Sigmoid colon (tissue), 7 donors: ENCODE results near the gene NEIL1. TPM values are rescaled to one million over a fixed set of nuclear protein-coding genes. Genes with fewer than 3 reads are reported as not detected.
A peak's percentile ranks its signal among the peaks of the same experiment; 100 is the strongest.

ENCODE experiments used
- DNase-seq: peaks from one replicate; pipeline ENCODE4 v3.0.0-alpha.2; 2019
- H3K27ac ChIP-seq, 4 donors: fragments of 200-600 bp; sonication (generic); one replicate each; pipeline ENCODE4 v1.5.1; 2016 to 2019; ENCODE audit warnings: mild to moderate bottlenecking in 1 of 4
- H3K27me3 ChIP-seq, 3 donors: fragments of 200-600 bp; sonication (generic); one replicate each; pipeline ENCODE4 v1.5.1; 2019; ENCODE audit warnings: mild to moderate bottlenecking in 1 of 3
- H3K36me3 ChIP-seq, 4 donors: fragments of 200-600 bp; sonication (generic); one replicate each; pipeline ENCODE4 v1.5.1; 2016 to 2019
- H3K4me1 ChIP-seq, 4 donors: fragments of 200-600 bp; sonication (generic); one replicate each; pipeline ENCODE4 v1.5.1; 2017 to 2019
- H3K4me3 ChIP-seq, 4 donors: fragments of 200-600 bp; sonication (generic); one replicate each; pipeline ENCODE4 v1.5.1; 2017 to 2019; ENCODE audit warnings: mild to moderate bottlenecking in 2 of 4, moderate library complexity in 1 of 4
- H3K9me3 ChIP-seq, 4 donors: fragments of 200-600 bp in 3 of 4; sonication (generic) in 3 of 4; one replicate each; pipeline versions ENCODE4 v1.5.1 to v1.6.1; 2013 to 2019
- EP300 ChIP-seq, 4 donors: sonication (generic); formaldehyde crosslinking; IDR thresholded peaks; one replicate each; pipeline ENCODE4 v1.6.1; 2017; ENCODE audit warnings: antibody characterized with exemption in 4 of 4
- POLR2A ChIP-seq, 2 donors: fragments of 450-650 bp; IDR thresholded peaks; one replicate each; pipeline ENCODE4 v1.6.1; 2016; ENCODE audit warnings: antibody characterized with exemption in 2 of 2, mild to moderate bottlenecking in 2 of 2, moderate library complexity in 2 of 2
- POLR2AphosphoS5 ChIP-seq, 4 donors: sonication (generic); formaldehyde crosslinking; IDR thresholded peaks; one replicate each; pipeline ENCODE4 v1.6.1; 2017; ENCODE audit warnings: antibody characterized with exemption in 4 of 4
- WGBS, 2 donors: extraction: QIAGEN DNeasy Blood & Tissue Kit; methylation state at CpG; one replicate each; pipeline ENCODE4 v1.1.7; 2013; 5-methylcytosine and 5-hydroxymethylcytosine counted together
- intact Hi-C: fragments of 100-400 bp; cut with DNase I; formaldehyde crosslinking; loops from one replicate; pipeline ENCODE4 v1.15.1; 2023
- polyA plus RNA-seq, 3 donors: library from polyadenylated mRNA; stranded (reverse); fragments of 200-250 nt; gene quantifications; one replicate each; pipeline ENCODE4 v1.2.3, GENCODE V29; 2013
- total RNA-seq, 4 donors: library from RNA; depleted of rRNA; stranded (reverse); fragments of >200 nt; gene quantifications; one replicate each; pipeline ENCODE4 v1.1.0, GENCODE V29; 2016
- TF ChIP-seq, protein P1 (sequence below), 4 experiments: fragments of 450-650 bp in 3 of 4; fragments of 200-600 bp in 1 of 4; IDR thresholded peaks; one replicate each; pipeline ENCODE4 v1.5.1; 2016 to 2019; ENCODE audit warnings: antibody characterized with exemption in 4 of 4, mild to moderate bottlenecking in 3 of 4, moderate library complexity in 2 of 4
- donor health status: healthy with polysubstance abuse.
- donor health status: Bipolar disorder and iron deficiency.
- donor health status: healthy.

The NEIL1 gene
- total and polyA plus RNA-seq, 7 donors: 5.4 to 51.5 (median 22.2) TPM

GRCh38 chr15:75364881-75365280 lies 18.0 kb downstream of the NEIL1 start:
- Histone ChIP-seq H3K36me3 (peaks cover 8 to 74% (median 38%) of the 10 kb centered on the region in 4 donors), H3K4me1 (peaks cover 0 to 22% (median 18%) of the 10 kb centered on the region in 4 donors), H3K9me3 (no peaks in the 10 kb centered on the region), H3K27me3 (no peaks in the 10 kb centered on the region), H3K27ac (no peak overlapping the region), H3K4me3 (no peak overlapping the region)
- DNase-seq: no peak
- WGBS, 2 donors: 92 to 93% methylated on average over 6 of the region's 6 CpGs
- TF ChIP-seq POLR2AphosphoS5 (IDR thresholded peaks at IDR 0.05) (no peak), EP300 (IDR thresholded peaks at IDR 0.05) (no peak), POLR2A (IDR thresholded peaks at IDR 0.05) (no peak)
- TF ChIP-seq, protein P1, sequence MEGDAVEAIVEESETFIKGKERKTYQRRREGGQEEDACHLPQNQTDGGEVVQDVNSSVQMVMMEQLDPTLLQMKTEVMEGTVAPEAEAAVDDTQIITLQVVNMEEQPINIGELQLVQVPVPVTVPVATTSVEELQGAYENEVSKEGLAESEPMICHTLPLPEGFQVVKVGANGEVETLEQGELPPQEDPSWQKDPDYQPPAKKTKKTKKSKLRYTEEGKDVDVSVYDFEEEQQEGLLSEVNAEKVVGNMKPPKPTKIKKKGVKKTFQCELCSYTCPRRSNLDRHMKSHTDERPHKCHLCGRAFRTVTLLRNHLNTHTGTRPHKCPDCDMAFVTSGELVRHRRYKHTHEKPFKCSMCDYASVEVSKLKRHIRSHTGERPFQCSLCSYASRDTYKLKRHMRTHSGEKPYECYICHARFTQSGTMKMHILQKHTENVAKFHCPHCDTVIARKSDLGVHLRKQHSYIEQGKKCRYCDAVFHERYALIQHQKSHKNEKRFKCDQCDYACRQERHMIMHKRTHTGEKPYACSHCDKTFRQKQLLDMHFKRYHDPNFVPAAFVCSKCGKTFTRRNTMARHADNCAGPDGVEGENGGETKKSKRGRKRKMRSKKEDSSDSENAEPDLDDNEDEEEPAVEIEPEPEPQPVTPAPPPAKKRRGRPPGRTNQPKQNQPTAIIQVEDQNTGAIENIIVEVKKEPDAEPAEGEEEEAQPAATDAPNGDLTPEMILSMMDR (IDR thresholded peaks at IDR 0.05): no peak
- intact Hi-C loops: loop anchor here (5.0 to 10.0 kb wide), 2 partner anchors 210 to 257 kb away; partner anchors contain the start of gene PTPN9

DNA sequence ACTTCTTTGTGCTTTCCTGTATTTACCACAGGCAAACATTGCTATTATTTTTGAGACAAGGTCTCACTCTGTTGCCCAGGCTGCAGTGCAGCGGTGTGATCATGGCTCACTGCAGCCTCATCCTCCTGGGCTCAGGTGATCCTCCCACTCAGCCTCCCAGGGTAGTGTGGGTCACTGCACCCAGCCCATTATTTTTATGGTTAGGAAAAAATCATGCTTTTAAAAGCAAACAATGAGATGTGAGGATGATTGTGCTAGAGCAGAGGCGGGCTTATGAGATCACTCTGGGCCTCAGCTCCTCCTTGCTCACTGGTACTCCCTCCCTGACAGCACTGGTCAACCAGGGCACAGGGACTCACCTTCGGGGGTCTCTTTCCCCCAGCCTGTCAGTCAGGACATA lies 19.3 kb downstream of the NEIL1 start:
- WGBS, 2 donors: 93 to 96% methylated on average over 3 of the region's 3 CpGs
- no peak for TF ChIP-seq POLR2A (IDR thresholded peaks at IDR 0.05)
- TF ChIP-seq, protein P1 (IDR thresholded peaks at IDR 0.05): no peak
- no peak for TF ChIP-seq POLR2AphosphoS5 (IDR thresholded peaks at IDR 0.05)
- TF ChIP-seq EP300 (IDR thresholded peaks at IDR 0.05): no peak
- intact Hi-C loops: loop anchor here (5.0 to 10.0 kb wide), 2 partner anchors 209 to 256 kb away; partner anchors contain the start of gene PTPN9

DNA sequence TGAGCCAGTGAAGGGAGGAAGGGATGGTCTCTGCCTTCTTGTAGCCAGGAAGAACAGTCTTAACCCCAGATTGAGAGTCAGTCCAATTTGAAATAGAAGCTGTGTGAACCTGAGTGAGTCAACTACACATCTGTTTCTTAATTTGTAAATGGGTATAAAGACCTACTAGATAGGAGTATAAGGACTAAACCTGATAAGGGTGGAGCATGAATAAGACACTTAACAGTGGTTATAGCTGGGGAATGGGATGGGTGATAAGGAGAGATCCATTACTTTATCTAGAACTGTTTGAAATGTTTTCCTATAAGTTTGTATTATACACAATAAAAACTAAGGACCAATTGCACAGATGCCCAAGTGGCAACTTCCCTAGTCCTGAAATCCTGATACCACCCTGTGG lies 20.2 kb downstream of the NEIL1 start:
- H3K27ac ChIP-seq: peak overlapping the region in 2 of 4 donors; percentile 98 to 99
- H3K4me3 ChIP-seq: no peak overlapping the region
- no peaks in the 10 kb centered on the region for H3K9me3 ChIP-seq
- H3K36me3 ChIP-seq: peaks cover 9 to 74% (median 43%) of the 10 kb centered on the region in 4 donors
- TF ChIP-seq EP300 (IDR thresholded peaks at IDR 0.05) (no peak), POLR2A (IDR thresholded peaks at IDR 0.05) (no peak), POLR2AphosphoS5 (IDR thresholded peaks at IDR 0.05) (no peak)
- TF ChIP-seq, protein P1 (IDR thresholded peaks at IDR 0.05): no peak
- intact Hi-C loops: loop anchor here (1.0 to 10.0 kb wide), 3 partner anchors 83 to 255 kb away; partner anchors contain the start of gene PTPN9
- H3K27me3 ChIP-seq: no peaks in the 10 kb centered on the region
- peaks cover 0 to 22% (median 18%) of the 10 kb centered on the region in 4 donors for H3K4me1 ChIP-seq
- DNase-seq: no peak

More for the DNA sequence above, 19.3 kb downstream of the NEIL1 start:
- H3K27me3 ChIP-seq: no peaks in the 10 kb centered on the region
- H3K27ac ChIP-seq: no peak overlapping the region
- no peak for DNase-seq
- no peak overlapping the region for H3K4me3 ChIP-seq
- H3K4me1 ChIP-seq: peaks cover 0 to 22% (median 18%) of the 10 kb centered on the region in 4 donors
- H3K9me3 ChIP-seq: no peaks in the 10 kb centered on the region
- H3K36me3 ChIP-seq: peaks cover 3 to 74% (median 37%) of the 10 kb centered on the region in 4 donors

- H3K27ac ChIP-seq: peak overlapping the region; percentile 95 to 99 (median 97)
- DNase-seq: no peak
- no peaks in the 10 kb centered on the region for H3K27me3 ChIP-seq
- peak overlapping the region; percentile 73 to 99 (median 82) for H3K4me3 ChIP-seq
- WGBS, 2 donors: 35 to 47% methylated on average over 7 of the region's 7 CpGs
- intact Hi-C loops: loop anchor here (1.0 to 10.0 kb wide), 3 partner anchors 83 to 255 kb away; partner anchors contain the start of gene PTPN9
- H3K36me3 ChIP-seq: peaks cover 9 to 74% (median 43%) of the 10 kb centered on the region in 4 donors
- peaks cover 0 to 22% (median 18%) of the 10 kb centered on the region in 4 donors for H3K4me1 ChIP-seq
- H3K9me3 ChIP-seq: no peaks in the 10 kb centered on the region
- TF ChIP-seq, protein P1 (IDR thresholded peaks at IDR 0.05): peak in 2 of 4 experiments; percentile 42 to 57
- no peak for TF ChIP-seq EP300 (IDR thresholded peaks at IDR 0.05)
- no peak for TF ChIP-seq POLR2A (IDR thresholded peaks at IDR 0.05)
- TF ChIP-seq POLR2AphosphoS5 (IDR thresholded peaks at IDR 0.05): no peak
Measured at GRCh38 chr15:75367406-75367912, 20.6 kb downstream of the NEIL1 start.
